Right lobe of liver (tissue), 6 donors: ENCODE measurements around the gene EXOC4. TPM values are rescaled to one million over a fixed set of nuclear protein-coding genes. Genes with fewer than 3 reads are reported as not detected.

Experiments used
- ATAC-seq, 4 donors: fragments of 200-7000 bp; cut with Tn5 transposase; one replicate each; pipeline ENCODE4 v1.9.1; 2020; ENCODE audit warnings: mild to moderate bottlenecking in 4 of 4, moderate library complexity in 4 of 4
- DNase-seq, 3 donors: peaks; one replicate each; pipeline ENCODE4 v3.0.0-alpha.2; 2020
- H3K27ac ChIP-seq, 3 donors: fragments of 200-600 bp; one replicate each; pipeline ENCODE4 v1.8.0; 2022
- H3K27me3 ChIP-seq, 2 donors: fragments of 200-600 bp; one replicate each; pipeline ENCODE4 v1.8.0; 2022
- H3K36me3 ChIP-seq, 4 donors: fragments of 200-600 bp; sonication (generic) in 1 of 4; one replicate each; pipeline versions ENCODE4 v1.5.1 to v1.8.0; 2017 to 2022; ENCODE audit warnings: control low read depth in 1 of 4
- H3K4me1 ChIP-seq, 4 donors: fragments of 200-600 bp; sonication (generic) in 1 of 4; one replicate each; pipeline versions ENCODE4 v1.5.1 to v1.8.0; 2017 to 2022; ENCODE audit warnings: control low read depth in 1 of 4
- H3K4me3 ChIP-seq, 3 donors: fragments of 200-600 bp; one replicate each; pipeline ENCODE4 v1.8.0; 2022
- H3K9me3 ChIP-seq, 4 donors: fragments of 200-600 bp; sonication (generic) in 1 of 4; one replicate each; pipeline versions ENCODE4 v1.5.1 to v1.8.0; 2017 to 2022; ENCODE audit warnings: control low read depth in 1 of 4
- CTCF ChIP-seq, 4 donors: fragments of 200-600 bp in 3 of 4; fragments of 450-650 bp in 1 of 4; IDR thresholded peaks; one replicate each; pipeline versions ENCODE4 v1.5.1 to v1.8.0; 2016 to 2022; ENCODE audit warnings: antibody characterized with exemption in 4 of 4, mild to moderate bottlenecking in 2 of 4
- POLR2A ChIP-seq: fragments of 450-650 bp; IDR thresholded peaks from one replicate; pipeline ENCODE4 v1.6.1; 2017; ENCODE audit warnings: antibody characterized with exemption, mild to moderate bottlenecking
- WGBS: methylation state at CpG from one replicate; pipeline ENCODE4 v1.1.6; 2018; ENCODE audit warnings: low coverage, low lambda C conversion rate; ENCODE audit not compliant: insufficient coverage; ENCODE audit errors: missing lambda C conversion rate; 5-methylcytosine and 5-hydroxymethylcytosine counted together
- intact Hi-C, 2 donors: fragments of 100-400 bp; cut with DNase I; formaldehyde crosslinking; loops; one replicate each; pipeline versions ENCODE4 v1.11.2 to v1.14.1; 2022
- total RNA-seq, 6 experiments: library from RNA; depleted of rRNA in 2 of 6; stranded (reverse); fragments of >200 nt in 2 of 6; fragmentation: NEBNext Ultra II Directional in 3 of 6; extraction: Animal tissue kit (Norgen Biotek cat#: 25700) in 3 of 6; gene quantifications; one replicate each; pipeline versions ENCODE4 v1.1.0 to v1.2.4, GENCODE V29; 2016 to 2023
- donor health status: DM: no; HTN: yes; CAD: no.
- donor health status: DM: no; HTN: no; CAD: no.
- donor health status: DM: no; HTN: no; CAD: no.
- donor health status: DM: no; HTN: yes; CAD: no.
- donor health status: DM: no; HTN: yes; CAD: no.

Gene EXOC4
- total RNA-seq, 6 experiments from 2014 or later, result 23.7 to 33.5 (median 30.0) TPM

DNA sequence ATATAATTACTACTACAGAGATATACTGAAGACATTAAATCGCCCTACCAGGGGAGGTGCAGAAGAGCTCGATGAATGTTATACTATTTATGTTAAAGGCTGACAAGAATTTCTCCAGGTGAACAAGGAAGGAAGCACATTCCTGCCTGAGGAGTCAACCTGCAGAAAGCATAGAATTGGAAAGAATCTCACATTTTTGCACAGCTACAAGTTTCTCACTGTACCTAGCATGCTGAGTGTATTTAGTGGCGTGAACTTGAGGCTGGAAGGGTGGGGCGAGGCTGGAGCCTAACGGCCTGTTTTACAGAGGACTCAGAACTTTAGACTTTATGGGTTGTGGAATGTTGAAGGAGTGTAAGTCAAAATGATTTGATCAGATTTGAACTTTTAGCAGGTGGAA, 500.6 kb downstream of the EXOC4 start:
- no peak for ATAC-seq
- Histone ChIP-seq H3K4me3 (no peak overlapping the region), H3K27ac (no peak overlapping the region), H3K9me3 (no peaks in the 10 kb centered on the region), H3K27me3 (no peaks in the 10 kb centered on the region), H3K36me3 (no peaks in the 10 kb centered on the region), H3K4me1 (no peaks in the 10 kb centered on the region)
- no peak for DNase-seq
- TF ChIP-seq CTCF (IDR thresholded peaks at IDR 0.05) (no peak), POLR2A (no peak)
- intact Hi-C loops, result no loop called here
- 94% methylated on average over 4 of the region's 5 CpGs for WGBS

DNA sequence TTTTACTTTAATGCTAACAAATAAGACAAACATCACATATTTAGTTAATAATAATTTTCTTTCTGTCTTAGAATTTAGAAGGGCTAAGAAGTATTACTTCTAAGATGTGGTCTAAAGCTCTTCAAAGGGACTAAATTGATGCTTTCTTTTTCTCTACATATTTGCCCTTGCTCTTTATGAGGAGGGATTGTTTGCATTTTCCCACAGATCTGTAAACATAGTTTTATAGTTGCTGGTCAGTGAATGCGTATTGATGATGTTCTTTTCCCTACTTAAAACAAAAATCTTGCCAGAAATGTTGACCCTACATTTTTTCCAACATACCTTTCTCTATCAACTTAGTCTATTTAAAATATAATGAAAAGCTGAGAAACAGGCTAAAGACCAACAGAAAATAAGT, 501.8 kb downstream of the EXOC4 start:
- H3K27me3 ChIP-seq, result no peaks in the 10 kb centered on the region
- DNase-seq (no peak), ATAC-seq (no peak)
- no peak overlapping the region for H3K4me3 ChIP-seq
- intact Hi-C loops, result no loop called here
- no peaks in the 10 kb centered on the region for H3K9me3 ChIP-seq
- no peaks in the 10 kb centered on the region for H3K36me3 ChIP-seq
- no peak overlapping the region for H3K27ac ChIP-seq
- WGBS, result 94% methylated on average over 1 of the region's 1 CpG
- no peaks in the 10 kb centered on the region for H3K4me1 ChIP-seq
- TF ChIP-seq POLR2A (no peak), CTCF (IDR thresholded peaks at IDR 0.05) (no peak)

DNA sequence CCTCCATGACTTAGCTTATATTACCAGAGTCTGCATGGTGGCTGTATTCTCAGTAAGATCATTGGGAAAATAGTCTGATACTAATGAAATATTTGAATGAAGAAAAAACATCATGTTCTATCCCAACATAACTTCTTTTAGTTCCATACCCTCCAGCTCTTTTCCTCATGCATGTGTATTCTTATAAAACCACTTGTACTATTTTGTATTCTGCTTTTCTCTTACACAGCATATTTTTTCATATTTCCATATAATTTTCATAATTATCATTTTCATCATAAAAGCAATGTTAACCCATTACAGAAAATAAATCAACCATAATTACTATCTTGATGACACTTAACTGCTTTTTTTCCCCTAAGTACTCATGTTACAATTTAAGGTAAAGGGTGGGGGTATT, 503.0 kb downstream of the EXOC4 start:
- intact Hi-C loops, result no loop called here
- ATAC-seq (no peak), DNase-seq (no peak)
- Histone ChIP-seq H3K36me3 (no peaks in the 10 kb centered on the region), H3K4me1 (no peaks in the 10 kb centered on the region), H3K27me3 (no peaks in the 10 kb centered on the region), H3K9me3 (no peaks in the 10 kb centered on the region), H3K4me3 (no peak overlapping the region), H3K27ac (no peak overlapping the region)
- no peak for TF ChIP-seq POLR2A
- no peak for TF ChIP-seq CTCF (IDR thresholded peaks at IDR 0.05)

DNA sequence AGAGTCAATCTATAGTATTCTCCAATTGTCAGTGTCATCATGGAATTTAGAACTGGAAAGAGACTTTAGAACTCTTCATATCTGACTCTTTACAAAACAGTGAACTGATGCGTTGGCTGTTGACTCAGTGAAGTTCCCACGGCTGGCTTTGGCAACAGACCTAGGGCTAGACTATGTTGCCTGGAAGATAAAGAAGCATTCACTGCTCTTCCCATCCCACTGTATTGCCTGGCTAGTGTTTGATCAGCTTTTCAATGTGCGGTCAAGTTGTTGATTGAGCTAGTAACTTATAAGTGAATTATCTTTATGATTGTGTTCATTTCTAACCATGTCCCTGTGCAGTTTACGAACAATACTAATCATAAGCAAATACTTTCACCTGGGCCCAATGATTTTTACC, 508.6 kb downstream of the EXOC4 start:
- no peak overlapping the region for H3K27ac ChIP-seq
- no peaks in the 10 kb centered on the region for H3K4me1 ChIP-seq
- DNase-seq (no peak), ATAC-seq (no peak)
- WGBS, result 100% methylated on average over 2 of the region's 4 CpGs
- no peaks in the 10 kb centered on the region for H3K27me3 ChIP-seq
- intact Hi-C loops, result no loop called here
- TF ChIP-seq POLR2A (no peak), CTCF (IDR thresholded peaks at IDR 0.05) (no peak)
- H3K36me3 ChIP-seq, result no peaks in the 10 kb centered on the region
- H3K4me3 ChIP-seq, result no peak overlapping the region
- no peaks in the 10 kb centered on the region for H3K9me3 ChIP-seq

DNA sequence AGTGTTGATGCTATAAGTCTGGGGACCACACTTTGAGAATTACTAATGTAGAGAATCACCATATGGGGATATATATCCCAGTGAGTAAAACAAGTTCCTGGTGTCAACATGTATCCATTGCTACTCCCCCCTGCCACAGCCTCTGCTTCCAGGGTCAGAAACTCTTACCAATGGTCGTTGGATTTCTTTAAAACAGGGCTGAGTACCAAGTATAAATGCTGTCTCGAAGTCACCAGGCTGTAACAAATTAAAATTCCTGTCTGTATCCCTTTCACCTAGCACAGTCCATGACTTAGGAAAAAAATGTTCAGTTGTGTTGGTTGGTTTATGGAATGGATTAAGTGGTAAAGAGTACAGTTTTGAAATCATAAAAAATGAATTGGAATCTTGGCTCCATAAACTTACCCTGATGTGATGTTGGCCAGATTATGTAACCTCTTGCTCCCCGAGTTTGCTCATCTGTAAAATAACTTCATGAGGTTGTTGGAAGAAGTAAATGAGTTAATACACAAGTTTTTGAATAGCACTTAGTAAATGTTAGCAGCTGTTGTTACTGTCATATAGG, 510.3 kb downstream of the EXOC4 start:
- WGBS, result 80% methylated on average over 3 of the region's 3 CpGs
- H3K27me3 ChIP-seq, result no peaks in the 10 kb centered on the region

More for the DNA sequence above, 510.3 kb downstream of the EXOC4 start:
- no peak for TF ChIP-seq POLR2A
- TF ChIP-seq CTCF (IDR thresholded peaks at IDR 0.05), result no peak
- Histone ChIP-seq H3K9me3 (no peaks in the 10 kb centered on the region), H3K4me3 (no peak overlapping the region), H3K27ac (no peak overlapping the region), H3K36me3 (no peaks in the 10 kb centered on the region), H3K4me1 (no peaks in the 10 kb centered on the region)
- ATAC-seq, result no peak
- DNase-seq, result no peak
- intact Hi-C loops, result no loop called here
